Kidney epithelial cell (primary cell): ENCODE results near the gene PIP5KL1. TPM values are rescaled to one million over a fixed set of nuclear protein-coding genes. Genes with fewer than 3 reads are reported as not detected.

Experiments
- DNase-seq: peaks from one replicate; pipeline ENCODE4 v3.0.0-alpha.2; 2010; ENCODE audit warnings: low read depth
- H3K27me3 ChIP-seq: 2 replicates; pipeline ENCODE4 v1.6.0; 2011; ENCODE audit warnings: low read length; ENCODE audit not compliant: control insufficient read depth, insufficient read depth
- H3K36me3 ChIP-seq: 2 replicates; pipeline ENCODE4 v1.5.1; 2011; ENCODE audit warnings: low read length; ENCODE audit not compliant: control insufficient read depth, insufficient read depth
- H3K4me3 ChIP-seq: 2 replicates; pipeline ENCODE4 v1.5.1; 2011; ENCODE audit warnings: low read depth, mild to moderate bottlenecking, control low read depth, low read length
- CTCF ChIP-seq: IDR thresholded peaks from 2 replicates; pipeline ENCODE4 v1.5.1; 2011; ENCODE audit warnings: mild to moderate bottlenecking, moderate library complexity, low read length, control low read depth, inconsistent platforms; ENCODE audit not compliant: insufficient read depth, poor library complexity, severe bottlenecking
- total RNA-seq: library from RNA; depleted of rRNA; stranded (reverse); fragments of >200 nt; gene quantifications from 2 replicates; pipeline ENCODE4 v1.2.3, GENCODE V29; 2015

The PIP5KL1 gene
- total RNA-seq, 1 donor from 2014 or later, result 3.6 TPM

GRCh38 chr9:127899128-127899943 is 31.2 kb downstream of the PIP5KL1 start, which contains the start of gene ST6GALNAC6:
TSS of gene ST6GALNAC6 (minus strand) at chr9:127899603. CDS start at chr9:127897981, 1,622 bp downstream.
- H3K27me3 ChIP-seq, result no peaks in the 10 kb centered on the region
- no peak for DNase-seq
- no peak for TF ChIP-seq CTCF
- H3K4me3 ChIP-seq, result peak within 1 kb of the TSS; percentile 89
- H3K36me3 ChIP-seq, result peaks cover 1% of the 10 kb centered on the region

- peak overlapping the region; percentile 89 for H3K4me3 ChIP-seq
- peak; percentile 59 for DNase-seq
- no peaks in the 10 kb centered on the region for H3K27me3 ChIP-seq
- H3K36me3 ChIP-seq, result peaks cover 1% of the 10 kb centered on the region
- no peak for TF ChIP-seq CTCF
Measured at GRCh38 chr9:127898433-127899127, 32.0 kb downstream of the PIP5KL1 start.

- Histone ChIP-seq H3K36me3 (peaks cover 2% of the 10 kb centered on the region), H3K4me3 (no peak overlapping the region), H3K27me3 (no peaks in the 10 kb centered on the region)
- TF ChIP-seq CTCF, result no peak
- DNase-seq, result no peak
Measured at GRCh38 chr9:127897193-127897692, 33.3 kb downstream of the PIP5KL1 start.

- TF ChIP-seq CTCF, result no peak
- no peak overlapping the region for H3K4me3 ChIP-seq
- no peak for DNase-seq
- H3K36me3 ChIP-seq, result peaks cover 2% of the 10 kb centered on the region
- no peaks in the 10 kb centered on the region for H3K27me3 ChIP-seq
Measured at GRCh38 chr9:127896395-127897192, 34.0 kb downstream of the PIP5KL1 start.

GRCh38 chr9:127895811-127896210 is 34.8 kb downstream of the PIP5KL1 start:
- peaks cover 3% of the 10 kb centered on the region for H3K36me3 ChIP-seq
- no peak overlapping the region for H3K4me3 ChIP-seq
- H3K27me3 ChIP-seq, result no peaks in the 10 kb centered on the region
- no peak for DNase-seq
- no peak for TF ChIP-seq CTCF
